Measurements from ENCODE around the gene SHB. TPM values are rescaled to one million over a fixed set of nuclear protein-coding genes. Genes with fewer than 3 reads are reported as not detected.

Gene SHB
- total and polyA plus RNA-seq, 2 of the 13 experiments (the other 11 are each of a cell fraction or from before 2014, with no cell fraction given), result 19.4 to 20.7 TPM

DNA sequence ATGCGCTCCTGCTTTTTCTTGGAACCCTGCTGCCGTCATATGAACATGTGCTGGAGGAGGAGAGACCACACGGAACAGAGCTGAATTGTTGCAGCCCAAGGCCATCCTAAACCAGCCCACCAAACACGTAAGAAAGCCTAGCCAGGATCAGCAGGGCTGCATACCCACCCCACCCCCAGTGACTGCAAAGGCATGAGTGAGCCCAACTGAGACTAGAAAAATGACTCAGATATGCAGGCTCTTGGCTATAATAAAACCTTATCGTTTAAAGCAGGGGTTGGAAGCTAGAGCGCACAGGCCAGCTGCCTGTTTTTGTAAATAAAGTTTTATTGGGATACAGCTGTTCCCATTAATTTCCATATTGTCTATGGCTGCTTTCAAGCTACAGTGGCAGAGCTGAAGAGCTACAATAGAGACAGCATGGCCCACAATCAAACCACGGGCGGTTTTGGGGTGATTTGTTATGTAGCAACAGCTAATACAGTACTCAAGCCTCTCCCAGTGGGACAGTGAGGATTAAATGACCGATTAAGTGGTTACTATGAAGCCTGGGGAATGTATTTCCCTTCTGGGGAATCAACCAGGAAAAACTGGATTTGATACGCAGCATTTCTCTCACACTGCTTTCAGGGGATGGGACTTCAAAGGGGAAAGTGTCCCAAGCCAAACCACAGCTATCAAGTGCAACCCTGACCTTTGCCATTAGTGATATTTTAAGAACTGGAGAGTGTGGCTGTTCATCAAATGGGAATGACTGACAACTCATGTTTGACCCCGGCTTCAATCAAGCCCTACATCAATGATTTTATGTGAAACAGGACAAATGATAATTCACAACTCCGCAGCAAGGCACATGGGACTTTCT is 6.3 kb downstream of the SHB start (continued):
- peak; percentile 29; the same call in 1 of the 2 replicates for TF ChIP-seq ZNF614 (CRISPR knock-in tag; IDR thresholded peaks at IDR 0.05; ENCODE audit: borderline replicate concordance)
- TF ChIP-seq, protein P1, sequence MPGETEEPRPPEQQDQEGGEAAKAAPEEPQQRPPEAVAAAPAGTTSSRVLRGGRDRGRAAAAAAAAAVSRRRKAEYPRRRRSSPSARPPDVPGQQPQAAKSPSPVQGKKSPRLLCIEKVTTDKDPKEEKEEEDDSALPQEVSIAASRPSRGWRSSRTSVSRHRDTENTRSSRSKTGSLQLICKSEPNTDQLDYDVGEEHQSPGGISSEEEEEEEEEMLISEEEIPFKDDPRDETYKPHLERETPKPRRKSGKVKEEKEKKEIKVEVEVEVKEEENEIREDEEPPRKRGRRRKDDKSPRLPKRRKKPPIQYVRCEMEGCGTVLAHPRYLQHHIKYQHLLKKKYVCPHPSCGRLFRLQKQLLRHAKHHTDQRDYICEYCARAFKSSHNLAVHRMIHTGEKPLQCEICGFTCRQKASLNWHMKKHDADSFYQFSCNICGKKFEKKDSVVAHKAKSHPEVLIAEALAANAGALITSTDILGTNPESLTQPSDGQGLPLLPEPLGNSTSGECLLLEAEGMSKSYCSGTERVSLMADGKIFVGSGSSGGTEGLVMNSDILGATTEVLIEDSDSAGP (CRISPR knock-in tag; IDR thresholded peaks at IDR 0.05; ENCODE audit: borderline replicate concordance), result peak; percentile 29; the same call in 1 of the 2 replicates
- TF ChIP-seq BCL6 (CRISPR knock-in tag; IDR thresholded peaks at IDR 0.05), result peak; percentile 88
- TF ChIP-seq RFXAP (CRISPR knock-in tag; IDR thresholded peaks at IDR 0.05; ENCODE audit: borderline replicate concordance), result peak; percentile 25; the same call in 1 of the 2 replicates
- no peak for TF ChIP-seq ZNF33B (CRISPR knock-in tag; IDR thresholded peaks at IDR 0.05)
- TF ChIP-seq HMG20B (CRISPR knock-in tag; conservative IDR thresholded peaks at IDR 0.05), result no peak
- TF ChIP-seq TMF1 (CRISPR knock-in tag; IDR thresholded peaks at IDR 0.05; ENCODE audit: low read depth), result no peak
- TF ChIP-seq, protein P2, sequence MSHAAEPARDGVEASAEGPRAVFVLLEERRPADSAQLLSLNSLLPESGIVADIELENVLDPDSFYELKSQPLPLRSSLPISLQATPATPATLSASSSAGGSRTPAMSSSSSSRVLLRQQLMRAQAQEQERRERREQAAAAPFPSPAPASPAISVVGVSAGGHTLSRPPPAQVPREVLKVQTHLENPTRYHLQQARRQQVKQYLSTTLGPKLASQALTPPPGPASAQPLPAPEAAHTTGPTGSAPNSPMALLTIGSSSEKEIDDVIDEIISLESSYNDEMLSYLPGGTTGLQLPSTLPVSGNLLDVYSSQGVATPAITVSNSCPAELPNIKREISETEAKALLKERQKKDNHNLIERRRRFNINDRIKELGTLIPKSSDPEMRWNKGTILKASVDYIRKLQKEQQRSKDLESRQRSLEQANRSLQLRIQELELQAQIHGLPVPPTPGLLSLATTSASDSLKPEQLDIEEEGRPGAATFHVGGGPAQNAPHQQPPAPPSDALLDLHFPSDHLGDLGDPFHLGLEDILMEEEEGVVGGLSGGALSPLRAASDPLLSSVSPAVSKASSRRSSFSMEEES (CRISPR knock-in tag; IDR thresholded peaks at IDR 0.05), result no peak
- TF ChIP-seq SOX13 (IDR thresholded peaks at IDR 0.05), result no peak
- TF ChIP-seq SOX13 (CRISPR knock-in tag; conservative IDR thresholded peaks at IDR 0.05 in 1 of 2, IDR thresholded peaks at IDR 0.05 in 1 of 2), result peak in 1 of 2 experiments; percentile 68; a peak in 2 of 4 replicates
- TF ChIP-seq ISL2 (CRISPR knock-in tag; IDR thresholded peaks at IDR 0.05), result peak; percentile 84
- no peak for TF ChIP-seq CHD2 (IDR thresholded peaks at IDR 0.05; ENCODE audit: low read depth, low read length)
- TF ChIP-seq, protein P3, sequence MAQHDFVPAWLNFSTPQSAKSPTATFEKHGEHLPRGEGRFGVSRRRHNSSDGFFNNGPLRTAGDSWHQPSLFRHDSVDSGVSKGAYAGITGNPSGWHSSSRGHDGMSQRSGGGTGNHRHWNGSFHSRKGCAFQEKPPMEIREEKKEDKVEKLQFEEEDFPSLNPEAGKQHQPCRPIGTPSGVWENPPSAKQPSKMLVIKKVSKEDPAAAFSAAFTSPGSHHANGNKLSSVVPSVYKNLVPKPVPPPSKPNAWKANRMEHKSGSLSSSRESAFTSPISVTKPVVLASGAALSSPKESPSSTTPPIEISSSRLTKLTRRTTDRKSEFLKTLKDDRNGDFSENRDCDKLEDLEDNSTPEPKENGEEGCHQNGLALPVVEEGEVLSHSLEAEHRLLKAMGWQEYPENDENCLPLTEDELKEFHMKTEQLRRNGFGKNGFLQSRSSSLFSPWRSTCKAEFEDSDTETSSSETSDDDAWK (CRISPR knock-in tag; IDR thresholded peaks at IDR 0.05), result no peak
- TF ChIP-seq NCOR1 (IDR thresholded peaks at IDR 0.05; ENCODE audit: borderline replicate concordance, low read length), result 0 out of 2 replicates have a peak, but pooled peaks have one; percentile 29
- TF ChIP-seq ZNF543 (CRISPR knock-in tag; IDR thresholded peaks at IDR 0.05), result no peak
- peak; percentile 78; the same call in 1 of the 2 replicates for TF ChIP-seq ZNF292 (CRISPR knock-in tag; IDR thresholded peaks at IDR 0.05; ENCODE audit: borderline replicate concordance, low read depth)
- no peak for TF ChIP-seq ZMYM3 (CRISPR knock-in tag; IDR thresholded peaks at IDR 0.05)
- no peak for TF ChIP-seq ZNF136 (CRISPR knock-in tag; IDR thresholded peaks at IDR 0.05; ENCODE audit: low read depth)
- no peak for TF ChIP-seq DPF2 (CRISPR knock-in tag; IDR thresholded peaks at IDR 0.05; ENCODE audit: borderline replicate concordance, low read depth)
- TF ChIP-seq HCFC1 (IDR thresholded peaks at IDR 0.05; ENCODE audit: low read depth, low read length), result no peak
- TF ChIP-seq PAF1 (CRISPR knock-in tag; IDR thresholded peaks at IDR 0.05), result no peak
- no peak for TF ChIP-seq ZNF337 (CRISPR knock-in tag; IDR thresholded peaks at IDR 0.05; ENCODE audit: borderline replicate concordance, low read depth)
- TF ChIP-seq, protein P4, sequence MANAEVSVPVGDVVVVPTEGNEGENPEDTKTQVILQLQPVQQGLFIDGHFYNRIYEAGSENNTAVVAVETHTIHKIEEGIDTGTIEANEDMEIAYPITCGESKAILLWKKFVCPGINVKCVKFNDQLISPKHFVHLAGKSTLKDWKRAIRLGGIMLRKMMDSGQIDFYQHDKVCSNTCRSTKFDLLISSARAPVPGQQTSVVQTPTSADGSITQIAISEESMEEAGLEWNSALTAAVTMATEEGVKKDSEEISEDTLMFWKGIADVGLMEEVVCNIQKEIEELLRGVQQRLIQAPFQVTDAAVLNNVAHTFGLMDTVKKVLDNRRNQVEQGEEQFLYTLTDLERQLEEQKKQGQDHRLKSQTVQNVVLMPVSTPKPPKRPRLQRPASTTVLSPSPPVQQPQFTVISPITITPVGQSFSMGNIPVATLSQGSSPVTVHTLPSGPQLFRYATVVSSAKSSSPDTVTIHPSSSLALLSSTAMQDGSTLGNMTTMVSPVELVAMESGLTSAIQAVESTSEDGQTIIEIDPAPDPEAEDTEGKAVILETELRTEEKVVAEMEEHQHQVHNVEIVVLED (CRISPR knock-in tag; IDR thresholded peaks at IDR 0.05; ENCODE audit: borderline replicate concordance), result no peak
- no peak for TF ChIP-seq ZNF605 (CRISPR knock-in tag; IDR thresholded peaks at IDR 0.05)

All from HepG2 (cell line).